Gastroesophageal sphincter (tissue), 3 donors: ENCODE results near the gene EIF4EBP2.

Experiments
- EP300 ChIP-seq: sonication (generic); formaldehyde crosslinking; IDR thresholded peaks from one replicate; pipeline ENCODE4 v1.6.1; 2017; ENCODE audit warnings: antibody characterized with exemption, mild to moderate bottlenecking
- POLR2A ChIP-seq, 2 donors: fragments of 450-650 bp; IDR thresholded peaks; one replicate each; pipeline ENCODE4 v1.6.1; 2017; ENCODE audit warnings: antibody characterized with exemption in 2 of 2, mild to moderate bottlenecking in 2 of 2, moderate library complexity in 1 of 2
- TF ChIP-seq, protein P1 (sequence below), 4 experiments: fragments of 200-600 bp in 2 of 4; fragments of 450-650 bp in 2 of 4; sonication (generic) in 1 of 4; IDR thresholded peaks; one replicate each; pipeline ENCODE4 v1.5.1; 2017 to 2019; ENCODE audit warnings: antibody characterized with exemption in 4 of 4, mild to moderate bottlenecking in 2 of 4, moderate library complexity in 2 of 4

DNA sequence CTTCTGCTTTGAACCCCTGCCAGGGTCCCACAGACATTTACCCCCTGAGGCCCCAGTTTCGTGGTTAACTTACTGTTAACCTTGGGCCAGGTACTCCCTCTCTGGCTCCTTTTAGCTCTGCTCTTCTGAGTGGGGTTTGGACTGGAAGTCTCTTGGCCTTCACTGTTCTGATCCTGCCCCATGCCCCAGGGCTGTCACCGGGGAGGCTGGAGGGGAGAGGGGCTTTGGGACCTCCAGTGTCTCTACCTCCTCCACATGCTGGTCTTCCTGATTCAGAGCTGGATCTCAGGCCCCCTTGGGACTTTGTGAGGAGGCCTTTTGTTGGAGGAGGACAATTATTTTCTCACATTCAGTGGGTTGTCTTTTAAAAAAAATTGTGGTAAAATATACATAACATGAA, 61.9 kb downstream of the EIF4EBP2 start:
- TF ChIP-seq, protein P1, sequence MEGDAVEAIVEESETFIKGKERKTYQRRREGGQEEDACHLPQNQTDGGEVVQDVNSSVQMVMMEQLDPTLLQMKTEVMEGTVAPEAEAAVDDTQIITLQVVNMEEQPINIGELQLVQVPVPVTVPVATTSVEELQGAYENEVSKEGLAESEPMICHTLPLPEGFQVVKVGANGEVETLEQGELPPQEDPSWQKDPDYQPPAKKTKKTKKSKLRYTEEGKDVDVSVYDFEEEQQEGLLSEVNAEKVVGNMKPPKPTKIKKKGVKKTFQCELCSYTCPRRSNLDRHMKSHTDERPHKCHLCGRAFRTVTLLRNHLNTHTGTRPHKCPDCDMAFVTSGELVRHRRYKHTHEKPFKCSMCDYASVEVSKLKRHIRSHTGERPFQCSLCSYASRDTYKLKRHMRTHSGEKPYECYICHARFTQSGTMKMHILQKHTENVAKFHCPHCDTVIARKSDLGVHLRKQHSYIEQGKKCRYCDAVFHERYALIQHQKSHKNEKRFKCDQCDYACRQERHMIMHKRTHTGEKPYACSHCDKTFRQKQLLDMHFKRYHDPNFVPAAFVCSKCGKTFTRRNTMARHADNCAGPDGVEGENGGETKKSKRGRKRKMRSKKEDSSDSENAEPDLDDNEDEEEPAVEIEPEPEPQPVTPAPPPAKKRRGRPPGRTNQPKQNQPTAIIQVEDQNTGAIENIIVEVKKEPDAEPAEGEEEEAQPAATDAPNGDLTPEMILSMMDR (IDR thresholded peaks at IDR 0.05) = no peak
- TF ChIP-seq POLR2A (IDR thresholded peaks at IDR 0.05) (no peak), EP300 (no peak)
